Measurements from ENCODE around the gene KRT84. TPM values are rescaled to one million over a fixed set of nuclear protein-coding genes. Genes with fewer than 3 reads are reported as not detected.

Gene KRT84
- total RNA-seq, 2 experiments from 2014 or later = not detected

DNA sequence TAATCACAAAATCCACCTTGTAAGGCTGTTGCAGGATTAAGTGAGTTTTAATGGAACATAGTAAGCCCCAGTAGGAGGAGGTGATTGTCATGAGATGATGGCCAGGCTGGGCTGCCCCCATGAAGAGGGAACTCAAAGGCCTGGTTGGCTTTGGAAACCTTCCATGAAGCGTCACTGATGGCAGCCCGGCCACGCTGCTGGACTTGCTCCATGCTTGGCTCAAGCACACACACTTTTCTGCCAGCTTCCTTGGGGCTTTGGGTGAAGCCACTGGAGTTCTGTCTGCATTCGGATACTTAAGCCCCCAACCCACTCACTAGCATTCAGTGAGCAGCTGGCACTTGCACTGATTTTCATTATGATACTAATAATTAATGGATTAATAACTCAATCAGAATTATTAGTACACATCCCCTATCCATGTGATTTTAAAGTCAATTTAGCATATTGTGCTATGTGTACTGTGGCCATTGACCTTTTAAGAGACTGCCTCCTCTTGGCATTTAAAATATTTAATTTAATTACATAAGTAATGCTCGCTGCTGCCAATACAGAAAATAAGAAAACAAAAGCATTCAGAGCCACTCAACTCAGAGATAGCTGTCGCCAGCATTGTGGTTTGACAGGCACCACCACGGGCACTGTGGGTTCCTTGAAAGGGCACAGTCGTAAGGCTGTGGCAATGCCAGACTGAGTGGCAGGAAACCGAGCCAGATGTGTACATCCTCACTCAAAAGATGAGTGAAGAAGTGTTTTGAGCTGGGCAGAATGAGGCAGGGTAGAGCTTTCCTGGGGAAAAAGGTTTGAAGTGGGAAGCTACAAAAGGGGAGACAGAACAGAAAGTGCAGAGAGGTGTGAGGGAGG is 34.0 kb downstream of the KRT84 start:
- Histone ChIP-seq H3K4me1 (ENCODE audit: insufficient read depth, low read length) (peaks cover 22% of the 10 kb centered on the region), H3K27me3 (ENCODE audit: control insufficient read depth in 1 of 2, insufficient read depth in 2 of 2, low read length in 2 of 2) (no peaks in the 10 kb centered on the region), H3K36me3 (ENCODE audit: insufficient read depth, low read length) (no peaks in the 10 kb centered on the region), H3K9me3 (ENCODE audit: control insufficient read depth in 1 of 2, insufficient read depth in 1 of 2, low read length in 2 of 2) (no peaks in the 10 kb centered on the region), H3K27ac (ENCODE audit: low read depth in 1 of 2, low read length in 2 of 2) (no peak overlapping the region), H3K4me3 (ENCODE audit: low read length) (no peak overlapping the region)
- no peaks in the 10 kb centered on the region for H3K36me3 Mint-ChIP-seq (ENCODE audit: low read depth)
- peak overlapping the region; percentile 36 for H3K4me3 Mint-ChIP-seq
- CTCF ChIA-PET = interaction anchor here (2.6 kb wide), 1 partner anchor 24 kb away, joined by 10 read pairs; no protein-coding TSS in a partner anchor
- DNase-seq = peak; percentile 37 to 86 (median 60)
- TF ChIP-seq, protein P1, sequence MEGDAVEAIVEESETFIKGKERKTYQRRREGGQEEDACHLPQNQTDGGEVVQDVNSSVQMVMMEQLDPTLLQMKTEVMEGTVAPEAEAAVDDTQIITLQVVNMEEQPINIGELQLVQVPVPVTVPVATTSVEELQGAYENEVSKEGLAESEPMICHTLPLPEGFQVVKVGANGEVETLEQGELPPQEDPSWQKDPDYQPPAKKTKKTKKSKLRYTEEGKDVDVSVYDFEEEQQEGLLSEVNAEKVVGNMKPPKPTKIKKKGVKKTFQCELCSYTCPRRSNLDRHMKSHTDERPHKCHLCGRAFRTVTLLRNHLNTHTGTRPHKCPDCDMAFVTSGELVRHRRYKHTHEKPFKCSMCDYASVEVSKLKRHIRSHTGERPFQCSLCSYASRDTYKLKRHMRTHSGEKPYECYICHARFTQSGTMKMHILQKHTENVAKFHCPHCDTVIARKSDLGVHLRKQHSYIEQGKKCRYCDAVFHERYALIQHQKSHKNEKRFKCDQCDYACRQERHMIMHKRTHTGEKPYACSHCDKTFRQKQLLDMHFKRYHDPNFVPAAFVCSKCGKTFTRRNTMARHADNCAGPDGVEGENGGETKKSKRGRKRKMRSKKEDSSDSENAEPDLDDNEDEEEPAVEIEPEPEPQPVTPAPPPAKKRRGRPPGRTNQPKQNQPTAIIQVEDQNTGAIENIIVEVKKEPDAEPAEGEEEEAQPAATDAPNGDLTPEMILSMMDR (IDR thresholded peaks at IDR 0.05) = no peak
- POLR2A ChIA-PET = interaction anchor here (0.6 to 1.2 kb wide), 2 partner anchors 11 to 24 kb away, joined by 3 to 4 read pairs; no protein-coding TSS in a partner anchor
- peaks cover 25% of the 10 kb centered on the region for H3K4me1 Mint-ChIP-seq (ENCODE audit: low read depth)
- no peaks in the 10 kb centered on the region for H3K27me3 Mint-ChIP-seq
- peak; percentile 99 for ATAC-seq (ENCODE audit: poor library complexity)
- no peaks in the 10 kb centered on the region for H3K9me3 Mint-ChIP-seq
- peak overlapping the region; percentile 28 for H3K27ac Mint-ChIP-seq
- intact Hi-C loops (cut with DNase I, micrococcal nuclease) = no loop called here

DNA sequence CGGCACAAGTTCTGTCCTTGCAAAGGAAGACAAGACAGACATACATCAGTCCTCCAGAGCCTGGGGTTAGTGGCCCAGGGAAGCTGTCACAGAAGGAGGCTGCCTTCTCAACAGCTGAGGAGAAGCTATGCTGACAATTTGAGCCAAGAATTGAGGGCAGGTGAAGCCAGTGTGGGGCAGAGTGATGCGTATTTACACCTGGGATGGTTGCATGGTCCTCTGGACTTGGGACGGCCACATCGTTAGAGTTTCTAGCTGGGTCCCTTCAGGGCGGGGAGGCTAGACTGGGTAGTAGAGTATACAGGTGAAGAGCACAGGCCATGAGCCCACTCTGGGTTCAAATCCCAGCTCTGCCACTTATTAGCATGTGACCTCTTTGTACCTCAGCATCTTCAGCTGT is 34.7 kb downstream of the KRT84 start:
- TF ChIP-seq, protein P1 (IDR thresholded peaks at IDR 0.05) = no peak
- intact Hi-C loops (cut with DNase I, micrococcal nuclease) = no loop called here
- no peak overlapping the region for H3K27ac ChIP-seq (ENCODE audit: low read depth in 1 of 2, low read length in 2 of 2)
- POLR2A ChIA-PET = no interaction called here
- Mint-ChIP-seq H3K27ac (no peak overlapping the region), H3K4me1 (ENCODE audit: low read depth) (peaks cover 25% of the 10 kb centered on the region), H3K27me3 (no peaks in the 10 kb centered on the region), H3K36me3 (ENCODE audit: low read depth) (no peaks in the 10 kb centered on the region), H3K4me3 (no peak overlapping the region), H3K9me3 (no peaks in the 10 kb centered on the region)
- no peaks in the 10 kb centered on the region for H3K27me3 ChIP-seq (ENCODE audit: control insufficient read depth in 1 of 2, insufficient read depth in 2 of 2, low read length in 2 of 2)
- ATAC-seq (ENCODE audit: poor library complexity) (no peak), DNase-seq (no peak)
- H3K36me3 ChIP-seq (ENCODE audit: insufficient read depth, low read length) = no peaks in the 10 kb centered on the region
- no peaks in the 10 kb centered on the region for H3K9me3 ChIP-seq (ENCODE audit: control insufficient read depth in 1 of 2, insufficient read depth in 1 of 2, low read length in 2 of 2)
- CTCF ChIA-PET = no interaction called here
- H3K4me1 ChIP-seq (ENCODE audit: insufficient read depth, low read length) = peaks cover 22% of the 10 kb centered on the region
- H3K4me3 ChIP-seq (ENCODE audit: low read length) = no peak overlapping the region

DNA sequence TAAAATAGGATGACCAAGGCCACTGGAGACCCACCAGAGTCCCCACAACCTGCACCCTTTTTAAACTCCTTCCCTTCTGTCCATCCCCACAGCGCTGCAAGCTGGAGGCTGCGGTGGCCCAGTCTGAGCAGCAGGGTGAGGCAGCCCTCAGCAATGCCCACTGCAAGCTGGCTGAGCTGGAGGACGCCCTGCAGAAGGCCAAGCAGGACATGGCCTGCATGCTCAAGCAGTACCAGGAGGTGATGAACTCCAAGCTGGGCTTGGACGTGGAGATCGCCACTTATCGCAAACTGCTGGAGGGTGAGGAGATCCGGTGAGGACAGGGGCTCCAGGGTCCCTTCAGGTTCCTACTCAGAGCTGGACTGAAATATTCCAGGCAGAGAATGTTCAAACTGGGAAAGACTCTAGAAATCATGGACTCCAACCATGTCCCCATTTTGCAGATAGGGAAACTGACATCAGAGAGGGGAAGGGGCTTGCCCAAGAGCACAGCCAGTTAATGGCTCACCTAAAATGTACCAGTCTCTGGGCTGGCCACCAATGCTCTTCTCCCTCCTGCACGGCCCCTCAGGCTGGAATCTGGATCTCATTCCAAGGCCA is 35.3 kb downstream of the KRT84 start:
- Histone ChIP-seq H3K27me3 (ENCODE audit: control insufficient read depth in 1 of 2, insufficient read depth in 2 of 2, low read length in 2 of 2) (no peaks in the 10 kb centered on the region), H3K9me3 (ENCODE audit: control insufficient read depth in 1 of 2, insufficient read depth in 1 of 2, low read length in 2 of 2) (no peaks in the 10 kb centered on the region), H3K4me3 (ENCODE audit: low read length) (no peak overlapping the region), H3K36me3 (ENCODE audit: insufficient read depth, low read length) (no peaks in the 10 kb centered on the region), H3K27ac (ENCODE audit: low read depth in 1 of 2, low read length in 2 of 2) (no peak overlapping the region), H3K4me1 (ENCODE audit: insufficient read depth, low read length) (peaks cover 22% of the 10 kb centered on the region)
- Mint-ChIP-seq H3K9me3 (no peaks in the 10 kb centered on the region), H3K27ac (no peak overlapping the region), H3K27me3 (no peaks in the 10 kb centered on the region), H3K4me1 (ENCODE audit: low read depth) (peaks cover 25% of the 10 kb centered on the region), H3K36me3 (ENCODE audit: low read depth) (no peaks in the 10 kb centered on the region), H3K4me3 (no peak overlapping the region)
- TF ChIP-seq, protein P1 (IDR thresholded peaks at IDR 0.05) = no peak
- intact Hi-C loops (cut with DNase I, micrococcal nuclease) = no loop called here
- CTCF ChIA-PET = no interaction called here
- POLR2A ChIA-PET = no interaction called here
- ATAC-seq (ENCODE audit: poor library complexity) = no peak
- peak in 1 of 14 experiments; percentile 24 for DNase-seq
